ENCODE data around the gene MISP3.

MISP3 gene

GRCh38 chr19:14080887-14081796, 8.6 kb downstream of the MISP3 start:
- DNase-seq (ENCODE audit: low read depth in 2 of 2) = peak; percentile 99

- DNase-seq (ENCODE audit: low read depth in 2 of 2) = no peak
Measured at GRCh38 chr19:14081797-14082674, 9.4 kb downstream of the MISP3 start.

GRCh38 chr19:14082675-14082960, 10.0 kb downstream of the MISP3 start:
- no peak for DNase-seq (ENCODE audit: low read depth in 2 of 2)

GRCh38 chr19:14085309-14085995, 12.9 kb downstream of the MISP3 start, which contains the start of gene C19orf67:
Gene C19orf67 (minus strand): TSS chr19:14085783. CDS start chr19:14085627, 156 bp downstream.
- no peak for DNase-seq (ENCODE audit: low read depth in 2 of 2)

- no peak for DNase-seq (ENCODE audit: low read depth in 2 of 2)
Measured at GRCh38 chr19:14086098-14086497, 13.5 kb downstream of the MISP3 start.

- DNase-seq (ENCODE audit: low read depth in 2 of 2) = no peak
Measured at GRCh38 chr19:14088634-14089411, 16.2 kb downstream of the MISP3 start.

GRCh38 chr19:14089412-14089661, 16.8 kb downstream of the MISP3 start:
- DNase-seq (ENCODE audit: low read depth in 2 of 2) = no peak

GRCh38 chr19:14089662-14090508, 17.3 kb downstream of the MISP3 start:
- no peak for DNase-seq (ENCODE audit: low read depth in 2 of 2)

- peak; percentile 78 to 83 for DNase-seq (ENCODE audit: low read depth in 2 of 2)
Measured at GRCh38 chr19:14090509-14091080, 18.0 kb downstream of the MISP3 start, which contains the start of gene SAMD1. Gene SAMD1 (minus strand): TSS chr19:14090751.

- DNase-seq (ENCODE audit: low read depth in 2 of 2) = peak in 1 of 2 donors; percentile 31
Measured at GRCh38 chr19:14091081-14091812, 18.7 kb downstream of the MISP3 start.

GRCh38 chr19:14091813-14092462, 19.4 kb downstream of the MISP3 start:
- DNase-seq (ENCODE audit: low read depth in 2 of 2) = peak in 1 of 2 donors; percentile 26

- no peak for DNase-seq (ENCODE audit: low read depth in 2 of 2)
Measured at GRCh38 chr19:14093117-14093823, 20.7 kb downstream of the MISP3 start.

GRCh38 chr19:14094854-14095253, 22.3 kb downstream of the MISP3 start:
- no peak for DNase-seq (ENCODE audit: low read depth in 2 of 2)

- no peak for DNase-seq (ENCODE audit: low read depth in 2 of 2)
Measured at GRCh38 chr19:14096272-14096992, 23.8 kb downstream of the MISP3 start.

GRCh38 chr19:14097532-14098151, 25.1 kb downstream of the MISP3 start:
- no peak for DNase-seq (ENCODE audit: low read depth in 2 of 2)

GRCh38 chr19:14101003-14101545, 28.5 kb downstream of the MISP3 start:
- no peak for DNase-seq (ENCODE audit: low read depth in 2 of 2)
